Thoracic aorta (tissue), 2 donors: ENCODE measurements around the gene HMGCS2. TPM values are rescaled to one million over a fixed set of nuclear protein-coding genes. Genes with fewer than 3 reads are reported as not detected.

ENCODE experiments used
- ATAC-seq: fragments of 150-250 bp; one replicate; pipeline ENCODE4 v1.8.0; 2017; ENCODE audit warnings: low read depth; ENCODE audit not compliant: insufficient number of reproducible peaks, low FRiP score
- DNase-seq: peaks from one replicate; pipeline ENCODE4 v3.0.0-alpha.2; 2020; ENCODE audit warnings: low spot score
- H3K27ac ChIP-seq, 2 donors: fragments of 200-600 bp; sonication (generic); 1 replicate in 1 of 2; 2 replicates in 1 of 2; pipeline ENCODE4 v1.5.1; 2016; ENCODE audit warnings: mild to moderate bottlenecking in 2 of 2, moderate library complexity in 2 of 2
- H3K27me3 ChIP-seq: fragments of 200-600 bp; sonication (generic); replicated peaks from 2 replicates; pipeline ENCODE4 v1.6.0; 2016; ENCODE audit warnings: mild to moderate bottlenecking; ENCODE audit not compliant: insufficient read depth
- H3K36me3 ChIP-seq: fragments of 200-600 bp; sonication (generic); one replicate; pipeline ENCODE4 v1.5.1; 2016
- H3K4me1 ChIP-seq, 2 donors: fragments of 200-600 bp; sonication (generic); 1 replicate in 1 of 2; 2 replicates in 1 of 2; pipeline versions ENCODE4 v1.5.1 to v1.6.0; 2016; ENCODE audit warnings: low read depth in 2 of 2, mild to moderate bottlenecking in 1 of 2; ENCODE audit not compliant: control insufficient read depth in 1 of 2
- H3K4me3 ChIP-seq: fragments of 200-600 bp; sonication (generic); 2 replicates; pipeline ENCODE4 v1.5.1; 2016; ENCODE audit warnings: mild to moderate bottlenecking
- H3K9me3 ChIP-seq: fragments of 200-600 bp; sonication (generic); 2 replicates; pipeline ENCODE4 v1.5.1; 2016
- CTCF ChIP-seq: fragments of 200-600 bp; sonication (generic); IDR thresholded peaks from one replicate; pipeline ENCODE4 v1.5.1; 2019; ENCODE audit warnings: antibody characterized with exemption
- total RNA-seq, 2 donors: library from RNA; depleted of rRNA; stranded (reverse); fragments of >200 nt; gene quantifications; one replicate each; pipeline versions ENCODE4 v1.1.0 to v1.2.3, GENCODE V29; 2016

Gene HMGCS2
- total RNA-seq, 2 donors from 2014 or later, result 1.8 TPM; not detected in 1

DNA sequence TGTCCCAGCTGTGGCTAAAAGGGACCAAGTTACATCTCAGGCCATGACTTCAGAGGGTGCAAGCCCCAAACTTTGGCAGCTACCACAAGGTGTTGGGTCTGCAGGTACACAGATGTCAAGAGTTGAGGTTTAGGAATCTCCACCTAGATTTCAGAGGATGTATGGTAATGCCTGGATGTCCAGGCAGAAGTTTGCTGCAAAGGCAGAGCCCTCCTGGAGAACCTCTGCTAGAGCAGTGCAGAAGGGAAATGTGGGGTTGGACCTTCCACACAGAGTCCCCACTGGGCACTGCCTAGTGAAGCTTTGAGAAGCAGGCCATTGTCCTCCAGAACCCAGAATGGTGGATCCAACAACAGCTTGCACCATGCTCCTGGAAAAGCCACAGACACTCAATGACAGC is 67.0 kb downstream of the HMGCS2 start:
- no peak overlapping the region for H3K27ac ChIP-seq
- no peak for ATAC-seq
- no peaks in the 10 kb centered on the region for H3K36me3 ChIP-seq
- no peak for DNase-seq
- H3K9me3 ChIP-seq, result no peaks in the 10 kb centered on the region
- H3K27me3 ChIP-seq, result no peaks in the 10 kb centered on the region
- no peak for TF ChIP-seq CTCF
- H3K4me1 ChIP-seq, result no peaks in the 10 kb centered on the region
- no peak overlapping the region for H3K4me3 ChIP-seq

DNA sequence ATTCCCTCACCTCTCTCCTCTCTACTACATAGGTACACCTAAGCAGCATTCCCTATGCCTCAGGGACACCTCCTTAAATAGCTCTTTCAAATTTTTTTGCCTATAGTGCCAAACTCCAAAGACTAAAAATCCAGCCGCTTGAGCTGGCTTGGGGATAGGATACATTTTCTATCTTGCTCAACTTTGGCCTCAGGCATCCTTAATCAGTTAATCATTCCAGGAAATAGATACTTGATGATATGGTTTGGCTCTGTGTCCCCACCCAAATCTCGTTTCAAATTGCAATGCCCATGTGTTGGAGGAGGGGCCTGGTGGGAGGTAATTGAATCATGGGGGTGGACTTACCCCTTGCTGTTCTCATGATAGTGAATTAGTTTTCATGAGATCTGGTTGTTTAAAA is 68.4 kb downstream of the HMGCS2 start:
- Histone ChIP-seq H3K9me3 (no peaks in the 10 kb centered on the region), H3K27me3 (no peaks in the 10 kb centered on the region), H3K36me3 (no peaks in the 10 kb centered on the region), H3K4me1 (no peaks in the 10 kb centered on the region), H3K4me3 (no peak overlapping the region), H3K27ac (no peak overlapping the region)
- no peak for DNase-seq
- TF ChIP-seq CTCF, result no peak
- no peak for ATAC-seq

Other genes with a start within 250 kb of the HMGCS2 start
- 1 to 10 TPM in 1 of 2 donors, under 1 TPM in 1; 0.95 to 4.1 TPM for gene ZNF697, start 120.6 kb downstream of the HMGCS2 start, total RNA-seq
- gene PHGDH, start 57.0 kb downstream of the HMGCS2 start, total RNA-seq, result 10 to 100 TPM; 25.7 to 44.9 TPM
- gene REG4, start 42.6 kb upstream of the HMGCS2 start, total RNA-seq, result 1 to 10 TPM in 1 of 2 donors, not detected in 1; 3.8 TPM
- gene ADAM30, start 127.6 kb upstream of the HMGCS2 start, total RNA-seq, result not detected